NT2/D1 (cell line): ENCODE data around the gene C10orf62.

Experiments used
- YY1 ChIP-seq: IDR thresholded peaks from 2 replicates; pipeline ENCODE4 v1.6.1; 2011; ENCODE audit not compliant: insufficient read length, insufficient read depth
- ZNF274 ChIP-seq: IDR thresholded peaks from 2 replicates; pipeline ENCODE4 v1.6.1; 2011; ENCODE audit warnings: mild to moderate bottlenecking, low read depth, low read length

- TF ChIP-seq YY1 (no peak), ZNF274 (no peak)
Observed at GRCh38 chr10:97590748-97591495, 1.4 kb downstream of the C10orf62 start.
